Smooth muscle cell (in vitro differentiated cells): ENCODE data around the gene EIF2AK2. TPM values are rescaled to one million over a fixed set of nuclear protein-coding genes. Genes with fewer than 3 reads are reported as not detected.

Experiments
- DNase-seq: peaks from one replicate; lab custom pipeline; 2025; ENCODE audit not compliant: unreplicated experiment; lab: John Stamatoyannopoulos, UW
- H2AFZ ChIP-seq: fragments of 200-600 bp; sonication (generic); 2 replicates; pipeline ENCODE4 v1.6.0; 2016; ENCODE audit warnings: antibody characterized with exemption, low read depth, mild to moderate bottlenecking
- H3F3A ChIP-seq: fragments of 200-600 bp; sonication (generic); 2 replicates; pipeline ENCODE4 v1.6.0; 2017; ENCODE audit warnings: antibody characterized with exemption, low read depth
- H3K27ac ChIP-seq: fragments of 200-600 bp; sonication (generic); 2 replicates; pipeline ENCODE4 v1.5.1; 2016; ENCODE audit warnings: low read depth, mild to moderate bottlenecking
- H3K27me3 ChIP-seq: fragments of 200-600 bp; sonication (generic); 2 replicates; pipeline ENCODE4 v1.6.1; 2016; ENCODE audit warnings: low read depth, mild to moderate bottlenecking
- H3K36me3 ChIP-seq: fragments of 200-600 bp; sonication (generic); 2 replicates; pipeline ENCODE4 v1.5.1; 2016; ENCODE audit warnings: low read depth
- H3K4me1 ChIP-seq: fragments of 200-600 bp; sonication (generic); 2 replicates; pipeline ENCODE4 v1.5.1; 2016; ENCODE audit warnings: low read depth
- H3K4me2 ChIP-seq: fragments of 200-600 bp; sonication (generic); 2 replicates; pipeline ENCODE4 v1.6.0; 2016; ENCODE audit warnings: mild to moderate bottlenecking
- H3K4me3 ChIP-seq: fragments of 200-600 bp; sonication (generic); 2 replicates; pipeline ENCODE4 v1.5.1; 2016; ENCODE audit warnings: mild to moderate bottlenecking
- H3K79me2 ChIP-seq: fragments of 200-600 bp; sonication (generic); 2 replicates; pipeline ENCODE4 v1.6.0; 2016; ENCODE audit warnings: low read depth, mild to moderate bottlenecking
- H3K9ac ChIP-seq: fragments of 200-600 bp; sonication (generic); 2 replicates; pipeline ENCODE4 v1.6.0; 2016; ENCODE audit warnings: low read depth
- H3K9me3 ChIP-seq: fragments of 200-600 bp; sonication (generic); replicated peaks from 2 replicates; pipeline ENCODE4 v1.5.1; 2016; ENCODE audit warnings: low read depth
- H4K20me1 ChIP-seq: fragments of 200-600 bp; sonication (generic); 2 replicates; pipeline ENCODE4 v1.6.0; 2016; ENCODE audit warnings: low read depth
- WGBS: methylation state at CpG from one replicate; pipeline ENCODE4 v1.1.7; 2016; ENCODE audit warnings: low lambda C conversion rate; 5-methylcytosine and 5-hydroxymethylcytosine counted together
- polyA plus RNA-seq: library from polyadenylated mRNA; unstranded; fragments of >200 nt; fragmentation: Nextera tagmentation; extraction: Ambion mirVana; gene quantifications from 2 replicates; pipeline ENCODE4 v1.2.1, GENCODE V29; 2016
- total RNA-seq: library from RNA; depleted of rRNA; stranded (reverse); fragments of >200 nt; gene quantifications from 2 replicates; pipeline ENCODE4 v1.2.3, GENCODE V29; 2014
- TF ChIP-seq, protein P1 (sequence below): fragments of 200-600 bp; sonication (generic); IDR thresholded peaks from 2 replicates; pipeline ENCODE4 v1.5.1; 2017; ENCODE audit warnings: borderline replicate concordance, mild to moderate bottlenecking, antibody characterized with exemption; ENCODE audit not compliant: insufficient read depth, poor library complexity, severe bottlenecking

The EIF2AK2 gene
- total and polyA plus RNA-seq, 2 experiments from 2014 or later, result 21.0 to 32.9 TPM

DNA sequence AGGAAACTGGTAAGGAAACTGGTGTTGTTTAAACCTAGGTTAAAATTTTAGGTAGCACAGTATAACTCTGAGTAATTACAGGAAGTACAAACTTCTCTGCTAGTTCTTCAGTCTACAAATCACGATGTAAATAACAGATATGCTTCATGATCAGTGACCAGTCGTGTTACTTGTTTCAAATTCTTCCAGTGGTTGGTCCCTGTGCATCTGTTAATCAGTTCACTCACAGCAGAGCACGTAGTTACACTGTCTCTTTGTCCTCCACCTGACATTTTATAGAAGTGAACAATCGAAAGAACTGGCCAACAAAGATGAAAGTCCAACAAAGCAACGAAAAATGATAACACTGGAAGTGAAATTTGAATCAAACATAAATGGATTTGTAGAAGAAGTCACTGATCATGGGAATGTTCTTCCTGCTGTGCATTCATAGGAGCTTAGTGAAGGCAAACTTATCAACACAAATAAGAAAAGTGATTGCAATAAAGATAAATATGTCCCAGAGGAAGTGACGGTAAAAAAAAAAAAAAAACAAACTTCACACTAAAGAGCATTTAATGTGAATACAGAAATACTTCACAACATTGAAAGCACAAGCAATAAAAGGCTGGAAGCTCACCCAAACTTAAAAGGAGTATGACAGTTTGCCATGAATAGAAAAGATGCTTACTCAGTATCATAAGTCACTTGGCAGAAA lies 7.0 kb downstream of the EIF2AK2 start:
- TF ChIP-seq, protein P1, sequence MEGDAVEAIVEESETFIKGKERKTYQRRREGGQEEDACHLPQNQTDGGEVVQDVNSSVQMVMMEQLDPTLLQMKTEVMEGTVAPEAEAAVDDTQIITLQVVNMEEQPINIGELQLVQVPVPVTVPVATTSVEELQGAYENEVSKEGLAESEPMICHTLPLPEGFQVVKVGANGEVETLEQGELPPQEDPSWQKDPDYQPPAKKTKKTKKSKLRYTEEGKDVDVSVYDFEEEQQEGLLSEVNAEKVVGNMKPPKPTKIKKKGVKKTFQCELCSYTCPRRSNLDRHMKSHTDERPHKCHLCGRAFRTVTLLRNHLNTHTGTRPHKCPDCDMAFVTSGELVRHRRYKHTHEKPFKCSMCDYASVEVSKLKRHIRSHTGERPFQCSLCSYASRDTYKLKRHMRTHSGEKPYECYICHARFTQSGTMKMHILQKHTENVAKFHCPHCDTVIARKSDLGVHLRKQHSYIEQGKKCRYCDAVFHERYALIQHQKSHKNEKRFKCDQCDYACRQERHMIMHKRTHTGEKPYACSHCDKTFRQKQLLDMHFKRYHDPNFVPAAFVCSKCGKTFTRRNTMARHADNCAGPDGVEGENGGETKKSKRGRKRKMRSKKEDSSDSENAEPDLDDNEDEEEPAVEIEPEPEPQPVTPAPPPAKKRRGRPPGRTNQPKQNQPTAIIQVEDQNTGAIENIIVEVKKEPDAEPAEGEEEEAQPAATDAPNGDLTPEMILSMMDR, result no peak
- no peaks in the 10 kb centered on the region for H3F3A ChIP-seq
- DNase-seq, result no peak
- 85% methylated on average over 6 of the region's 6 CpGs for WGBS
- peaks cover 12% of the 10 kb centered on the region for H3K36me3 ChIP-seq
- H3K4me3 ChIP-seq, result no peak overlapping the region
- H3K4me2 ChIP-seq, result no peak overlapping the region
- H3K27me3 ChIP-seq, result no peaks in the 10 kb centered on the region
- no peak overlapping the region for H3K9ac ChIP-seq
- H2AFZ ChIP-seq, result no peak overlapping the region
- H3K4me1 ChIP-seq, result no peaks in the 10 kb centered on the region
- peaks cover 30% of the 10 kb centered on the region for H4K20me1 ChIP-seq
- H3K79me2 ChIP-seq, result peaks cover 48% of the 10 kb centered on the region
- no peak overlapping the region for H3K27ac ChIP-seq
- H3K9me3 ChIP-seq, result no peaks in the 10 kb centered on the region

DNA sequence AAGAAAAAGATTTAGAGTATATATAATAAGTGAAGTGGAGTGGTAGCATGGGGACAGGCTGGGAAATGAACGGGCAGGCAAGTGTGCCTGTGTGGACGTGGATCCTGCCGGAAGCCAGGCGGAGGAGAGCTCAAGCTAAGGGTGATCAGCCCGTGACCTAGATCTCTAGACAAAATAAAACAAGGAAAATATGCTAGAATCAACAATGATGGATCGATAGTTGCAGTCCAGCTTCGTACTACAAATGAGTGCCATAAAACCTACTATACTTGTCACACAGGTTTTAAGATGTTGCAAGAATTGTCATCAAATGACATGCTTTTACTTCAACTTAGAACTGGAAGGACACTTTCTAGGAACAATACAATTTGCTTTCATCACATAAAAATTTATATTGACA lies 8.5 kb downstream of the EIF2AK2 start:
- TF ChIP-seq, protein P1, result no peak
- H3K27me3 ChIP-seq, result no peaks in the 10 kb centered on the region
- H3K36me3 ChIP-seq, result peaks cover 12% of the 10 kb centered on the region
- H4K20me1 ChIP-seq, result peaks cover 30% of the 10 kb centered on the region
- H3K4me1 ChIP-seq, result no peaks in the 10 kb centered on the region
- no peak for DNase-seq
- no peak overlapping the region for H3K9ac ChIP-seq
- peaks cover 34% of the 10 kb centered on the region for H3K79me2 ChIP-seq
- no peaks in the 10 kb centered on the region for H3F3A ChIP-seq
- WGBS, result 89% methylated on average over 7 of the region's 7 CpGs
- no peak overlapping the region for H3K4me2 ChIP-seq
- no peak overlapping the region for H3K4me3 ChIP-seq
- no peaks in the 10 kb centered on the region for H3K9me3 ChIP-seq
- no peak overlapping the region for H2AFZ ChIP-seq
- H3K27ac ChIP-seq, result no peak overlapping the region

DNA sequence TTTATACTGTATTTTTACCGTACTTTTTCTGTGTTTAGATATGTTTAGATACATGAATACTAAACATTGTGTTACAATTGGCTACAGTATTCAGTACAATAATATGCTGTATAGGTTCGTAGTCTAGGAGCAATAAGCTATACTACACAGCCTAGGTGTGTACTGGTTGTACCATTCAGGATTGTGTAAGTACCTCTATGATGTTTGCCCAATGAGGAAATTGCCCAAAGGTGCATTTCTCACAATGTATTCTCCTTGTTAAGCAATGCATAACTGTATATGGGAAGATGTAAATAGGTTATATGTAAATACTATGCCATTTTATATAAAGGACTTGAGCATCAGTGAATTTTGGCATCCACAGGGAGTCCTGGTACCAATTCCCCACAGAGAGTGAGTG lies 10.7 kb downstream of the EIF2AK2 start:
- no peak overlapping the region for H2AFZ ChIP-seq
- no peak overlapping the region for H3K9ac ChIP-seq
- no peaks in the 10 kb centered on the region for H3F3A ChIP-seq
- no peaks in the 10 kb centered on the region for H3K27me3 ChIP-seq
- H4K20me1 ChIP-seq, result peaks cover 16% of the 10 kb centered on the region
- H3K36me3 ChIP-seq, result peaks cover 15% of the 10 kb centered on the region
- peaks cover 11% of the 10 kb centered on the region for H3K79me2 ChIP-seq
- no peak overlapping the region for H3K27ac ChIP-seq
- H3K4me1 ChIP-seq, result no peaks in the 10 kb centered on the region
- H3K4me2 ChIP-seq, result no peak overlapping the region
- WGBS, result 97% methylated on average over 2 of the region's 2 CpGs
- no peaks in the 10 kb centered on the region for H3K9me3 ChIP-seq
- no peak overlapping the region for H3K4me3 ChIP-seq
- TF ChIP-seq, protein P1, result no peak
- DNase-seq, result no peak

DNA sequence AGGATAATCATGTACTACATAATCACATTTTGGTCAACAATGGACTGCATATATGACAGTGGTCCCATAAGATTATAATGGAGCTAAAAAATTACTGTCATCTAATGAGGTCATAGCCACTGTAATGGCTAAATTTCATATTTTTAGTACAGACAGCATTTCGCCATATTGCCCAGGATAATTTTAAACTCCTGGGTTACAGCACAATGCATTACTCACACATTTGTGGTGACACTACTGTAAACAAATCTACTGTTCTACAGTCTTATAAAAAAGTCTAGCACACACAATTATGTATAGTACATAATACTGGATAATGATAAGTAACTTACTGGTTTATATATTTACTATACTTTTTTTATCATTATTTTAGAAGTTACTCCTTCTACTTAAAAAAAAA lies 12.8 kb downstream of the EIF2AK2 start:
- WGBS, result 96% methylated on average over 1 of the region's 1 CpG
- no peak overlapping the region for H3K27ac ChIP-seq
- H3F3A ChIP-seq, result no peaks in the 10 kb centered on the region
- H3K27me3 ChIP-seq, result no peaks in the 10 kb centered on the region
- H3K9me3 ChIP-seq, result no peaks in the 10 kb centered on the region
- no peaks in the 10 kb centered on the region for H3K4me1 ChIP-seq
- no peak overlapping the region for H3K4me3 ChIP-seq
- no peak for DNase-seq
- peaks cover under 1% of the 10 kb centered on the region for H4K20me1 ChIP-seq
- H3K79me2 ChIP-seq, result no peaks in the 10 kb centered on the region
- no peak overlapping the region for H2AFZ ChIP-seq
- H3K4me2 ChIP-seq, result no peak overlapping the region
- no peak overlapping the region for H3K9ac ChIP-seq
- TF ChIP-seq, protein P1, result no peak
- peaks cover 23% of the 10 kb centered on the region for H3K36me3 ChIP-seq
